ENCODE data around the gene SH3RF2. TPM values are rescaled to one million over a fixed set of nuclear protein-coding genes. Genes with fewer than 3 reads are reported as not detected.

SH3RF2 gene
- total RNA-seq, 2 experiments from 2014 or later: not detected

GRCh38 chr5:146013761-146014160, 77.4 kb downstream of the SH3RF2 start:
- POLR2A ChIA-PET: no interaction called here
- no peaks in the 10 kb centered on the region for H3K36me3 Mint-ChIP-seq (ENCODE audit: low read depth)
- ATAC-seq: no peak
- H3K9me3 Mint-ChIP-seq: peaks cover 2% of the 10 kb centered on the region
- CTCF ChIA-PET: no interaction called here
- peaks cover 8% of the 10 kb centered on the region for H3K4me1 Mint-ChIP-seq (ENCODE audit: low read depth)
- H3K27me3 Mint-ChIP-seq: peaks cover 8% of the 10 kb centered on the region
- TF ChIP-seq CTCF (IDR thresholded peaks at IDR 0.05): no peak
- no peak overlapping the region for H3K4me3 Mint-ChIP-seq
- no peak overlapping the region for H3K27ac Mint-ChIP-seq
- intact Hi-C loops (cut with micrococcal nuclease): no loop called here
- DNase-seq: no peak

GRCh38 chr5:146015001-146015400, 78.6 kb downstream of the SH3RF2 start:
- H3K9me3 Mint-ChIP-seq: peaks cover 2% of the 10 kb centered on the region
- no peaks in the 10 kb centered on the region for H3K36me3 Mint-ChIP-seq (ENCODE audit: low read depth)
- ChIA-PET CTCF (no interaction called here), POLR2A (no interaction called here)
- DNase-seq: no peak
- H3K4me3 Mint-ChIP-seq: no peak overlapping the region
- intact Hi-C loops (cut with micrococcal nuclease): no loop called here
- H3K27me3 Mint-ChIP-seq: peaks cover 8% of the 10 kb centered on the region
- TF ChIP-seq CTCF (IDR thresholded peaks at IDR 0.05): no peak
- no peak overlapping the region for H3K27ac Mint-ChIP-seq
- no peak for ATAC-seq
- peaks cover 8% of the 10 kb centered on the region for H3K4me1 Mint-ChIP-seq (ENCODE audit: low read depth)

GRCh38 chr5:146016764-146017484, 80.5 kb downstream of the SH3RF2 start:
- DNase-seq (no peak), ATAC-seq (no peak)
- Mint-ChIP-seq H3K36me3 (ENCODE audit: low read depth) (no peaks in the 10 kb centered on the region), H3K9me3 (peaks cover 2% of the 10 kb centered on the region), H3K4me3 (no peak overlapping the region), H3K4me1 (ENCODE audit: low read depth) (peaks cover 8% of the 10 kb centered on the region), H3K27me3 (peaks cover 8% of the 10 kb centered on the region), H3K27ac (no peak overlapping the region)
- ChIA-PET CTCF (no interaction called here), POLR2A (no interaction called here)
- TF ChIP-seq CTCF (IDR thresholded peaks at IDR 0.05): no peak
- intact Hi-C loops (cut with micrococcal nuclease): no loop called here

- TF ChIP-seq CTCF (IDR thresholded peaks at IDR 0.05): no peak
- ATAC-seq (no peak), DNase-seq (no peak)
- intact Hi-C loops (cut with micrococcal nuclease): no loop called here
- CTCF ChIA-PET: no interaction called here
- Mint-ChIP-seq H3K27me3 (peaks cover 2% of the 10 kb centered on the region), H3K36me3 (ENCODE audit: low read depth) (no peaks in the 10 kb centered on the region), H3K27ac (no peak overlapping the region), H3K9me3 (peaks cover 2% of the 10 kb centered on the region), H3K4me3 (no peak overlapping the region), H3K4me1 (ENCODE audit: low read depth) (peaks cover 8% of the 10 kb centered on the region)
- POLR2A ChIA-PET: no interaction called here
These were observed 82.4 kb downstream of the SH3RF2 start for GRCh38 chr5:146018514-146019375.

- no peak overlapping the region for H3K4me3 Mint-ChIP-seq
- intact Hi-C loops (cut with micrococcal nuclease): no loop called here
- H3K9me3 Mint-ChIP-seq: peaks cover 2% of the 10 kb centered on the region
- H3K4me1 Mint-ChIP-seq (ENCODE audit: low read depth): peaks cover 8% of the 10 kb centered on the region
- peaks cover 7% of the 10 kb centered on the region for H3K27me3 Mint-ChIP-seq
- ChIA-PET POLR2A (interaction anchor here (0.7 kb wide), 1 partner anchor 17 kb away, joined by 3 read pairs; no protein-coding TSS in a partner anchor), CTCF (no interaction called here)
- no peak overlapping the region for H3K27ac Mint-ChIP-seq
- DNase-seq (no peak), ATAC-seq (no peak)
- TF ChIP-seq CTCF (IDR thresholded peaks at IDR 0.05): no peak
- H3K36me3 Mint-ChIP-seq (ENCODE audit: low read depth): no peaks in the 10 kb centered on the region
These were observed 83.7 kb downstream of the SH3RF2 start for GRCh38 chr5:146020100-146020499.

Data from activated CD8-positive, alpha-beta T cell treated with anti-CD3 and anti-CD28 coated beads for 36 hours (primary cell).